IPS DF 6.9 (cell line): ENCODE measurements around the gene USP36.
"Not testable (repeated sequence)": the region's sequence is repeated elsewhere in the genome, so short reads cannot be mapped to it uniquely, and the experiment has no call there.

Source experiments
- DNase-seq: peaks from one replicate; pipeline ENCODE4 v3.0.0-alpha.2; 2013; ENCODE audit warnings: low read depth, low spot score
- H3K27ac ChIP-seq: one replicate; pipeline ENCODE4 v1.5.1; 2013; ENCODE audit warnings: low read length, control low read depth
- H3K27me3 ChIP-seq: 2 replicates; pipeline ENCODE4 v1.6.1; 2013; ENCODE audit warnings: mild to moderate bottlenecking, low read length; ENCODE audit not compliant: control insufficient read depth, insufficient read depth
- H3K36me3 ChIP-seq: 2 replicates; pipeline ENCODE4 v1.6.1; 2013; ENCODE audit warnings: low read length; ENCODE audit not compliant: control insufficient read depth, insufficient read depth
- H3K4me1 ChIP-seq: 2 replicates; pipeline ENCODE4 v1.6.1; 2013; ENCODE audit warnings: low read length; ENCODE audit not compliant: control insufficient read depth, insufficient read depth
- H3K4me3 ChIP-seq: 2 replicates; pipeline ENCODE4 v1.5.1; 2013; ENCODE audit warnings: mild to moderate bottlenecking, low read length
- H3K9me3 ChIP-seq: 2 replicates; pipeline ENCODE4 v1.6.1; 2013; ENCODE audit warnings: low read length, inconsistent platforms; ENCODE audit not compliant: control insufficient read depth, insufficient read depth
- WGBS: extraction: QIAGEN DNeasy Blood & Tissue Kit; methylation state at CpG from one replicate; pipeline ENCODE4 v1.1.7; 2013; ENCODE audit warnings: mixed read lengths, missing lambda C conversion rate; ENCODE audit not compliant: insufficient read length, insufficient coverage; 5-methylcytosine and 5-hydroxymethylcytosine counted together

Gene USP36

GRCh38 chr17:78781893-78782304, 58.7 kb downstream of the USP36 start, which contains the start of gene CYTH1:
TSS of gene CYTH1 (minus strand) at chr17:78782273. CDS start at chr17:78782223, 50 bp downstream.
- Histone ChIP-seq H3K27ac (no peak within 1 kb of the TSS), H3K4me3 (peak within 1 kb of the TSS; percentile 99), H3K9me3 (no peaks in the 10 kb centered on the region), H3K27me3 (no peaks in the 10 kb centered on the region), H3K36me3 (peaks cover 4% of the 10 kb centered on the region; the same call in 1 of the 2 replicates), H3K4me1 (no peaks in the 10 kb centered on the region)
- DNase-seq: no peak
- no CpG with 5 or more reads among the region's 64 CpGs for WGBS

DNA sequence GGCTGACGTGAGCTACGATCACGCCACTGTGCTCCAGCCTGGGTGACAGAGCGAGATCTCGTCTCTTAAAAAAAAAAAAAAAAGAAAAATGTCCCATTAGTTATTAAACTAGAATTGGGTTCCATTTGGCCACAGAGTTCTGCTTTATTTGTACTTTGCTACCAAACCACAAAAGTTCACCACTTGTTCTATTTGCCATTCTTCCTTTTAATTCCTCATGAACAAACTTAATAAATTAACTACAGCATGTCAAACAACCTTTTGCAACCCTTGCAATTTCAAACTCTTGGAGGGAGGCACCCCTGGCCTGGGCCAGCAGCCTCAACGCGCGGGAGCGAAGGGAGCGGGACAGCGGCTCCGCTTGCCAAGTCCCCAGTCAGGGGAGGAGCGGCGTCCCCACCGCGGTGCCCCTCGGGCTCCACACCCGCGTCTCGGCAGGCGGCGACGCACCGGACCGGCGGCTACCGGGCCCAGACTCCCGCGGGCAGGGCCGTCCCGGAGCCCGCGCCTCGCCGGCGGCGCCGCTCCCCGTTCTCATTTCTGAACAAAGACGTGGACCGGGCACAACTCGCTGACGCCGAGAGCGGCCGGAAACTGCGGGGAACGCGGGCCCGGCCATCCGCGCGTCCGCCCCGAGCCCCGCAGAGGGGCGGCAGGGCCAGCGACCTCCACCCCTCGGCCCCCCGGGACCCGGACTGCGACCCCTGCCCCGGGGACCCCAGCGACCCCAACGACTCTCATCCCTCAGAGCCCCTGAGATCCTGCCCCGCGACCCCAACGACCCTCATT, 59.3 kb downstream of the USP36 start:
- Histone ChIP-seq H3K27ac (no peak overlapping the region), H3K4me3 (peak overlapping the region; percentile 99), H3K4me1 (no peaks in the 10 kb centered on the region), H3K27me3 (no peaks in the 10 kb centered on the region), H3K9me3 (no peaks in the 10 kb centered on the region), H3K36me3 (peaks cover 4% of the 10 kb centered on the region; the same call in 1 of the 2 replicates)
- no peak for DNase-seq
- WGBS: no CpG with 5 or more reads among the region's 68 CpGs

- Histone ChIP-seq H3K27me3 (no peaks in the 10 kb centered on the region), H3K4me1 (no peaks in the 10 kb centered on the region), H3K9me3 (no peaks in the 10 kb centered on the region), H3K4me3 (no peak overlapping the region), H3K36me3 (peaks cover 4% of the 10 kb centered on the region; the same call in 1 of the 2 replicates), H3K27ac (no peak overlapping the region)
- DNase-seq: no peak
- WGBS: no CpG with 5 or more reads among the region's 6 CpGs
These were observed 60.3 kb downstream of the USP36 start for GRCh38 chr17:78780335-78780734.

- H3K36me3 ChIP-seq: peaks cover 4% of the 10 kb centered on the region; the same call in 1 of the 2 replicates
- no CpG with 5 or more reads among the region's 3 CpGs for WGBS
- DNase-seq: no peak
- no peaks in the 10 kb centered on the region for H3K9me3 ChIP-seq
- no peak overlapping the region for H3K4me3 ChIP-seq
- H3K27ac ChIP-seq: no peak overlapping the region
- peaks cover 1% of the 10 kb centered on the region; the same call in 1 of the 2 replicates for H3K4me1 ChIP-seq
- H3K27me3 ChIP-seq: no peaks in the 10 kb centered on the region
These were observed 60.8 kb downstream of the USP36 start for GRCh38 chr17:78779850-78780249.

DNA sequence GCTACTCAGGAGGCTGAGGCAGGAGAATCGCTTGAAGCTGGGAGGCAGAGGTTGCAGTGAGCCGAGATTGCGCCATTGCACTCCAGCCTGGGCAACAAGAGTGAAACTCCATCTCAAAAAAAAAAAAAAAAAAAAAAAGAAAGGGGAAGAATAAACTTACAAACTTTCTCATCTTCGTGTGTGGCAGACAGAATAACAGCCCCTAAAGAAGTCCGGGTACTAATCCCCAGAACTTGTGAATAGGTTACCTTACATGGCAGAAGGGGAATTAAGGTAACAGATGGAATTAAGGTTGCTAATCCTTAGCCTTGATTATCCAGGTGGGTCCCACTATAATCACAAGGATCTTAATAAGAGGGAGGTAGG, 61.3 kb downstream of the USP36 start:
- H3K4me3 ChIP-seq, H3K36me3 ChIP-seq, H3K9me3 ChIP-seq, H3K4me1 ChIP-seq, H3K27me3 ChIP-seq, DNase-seq, H3K27ac ChIP-seq: not testable (repeated sequence)
- no CpG with 5 or more reads among the region's 5 CpGs for WGBS

- Histone ChIP-seq H3K9me3 (no peaks in the 10 kb centered on the region), H3K36me3 (peaks cover 4% of the 10 kb centered on the region; the same call in 1 of the 2 replicates), H3K27me3 (no peaks in the 10 kb centered on the region), H3K27ac (no peak overlapping the region), H3K4me3 (no peak overlapping the region), H3K4me1 (peaks cover 2% of the 10 kb centered on the region; the same call in 1 of the 2 replicates)
- DNase-seq: no peak
- no CpG with 5 or more reads among the region's 4 CpGs for WGBS
These were observed 62.7 kb downstream of the USP36 start for GRCh38 chr17:78777881-78778280.

DNA sequence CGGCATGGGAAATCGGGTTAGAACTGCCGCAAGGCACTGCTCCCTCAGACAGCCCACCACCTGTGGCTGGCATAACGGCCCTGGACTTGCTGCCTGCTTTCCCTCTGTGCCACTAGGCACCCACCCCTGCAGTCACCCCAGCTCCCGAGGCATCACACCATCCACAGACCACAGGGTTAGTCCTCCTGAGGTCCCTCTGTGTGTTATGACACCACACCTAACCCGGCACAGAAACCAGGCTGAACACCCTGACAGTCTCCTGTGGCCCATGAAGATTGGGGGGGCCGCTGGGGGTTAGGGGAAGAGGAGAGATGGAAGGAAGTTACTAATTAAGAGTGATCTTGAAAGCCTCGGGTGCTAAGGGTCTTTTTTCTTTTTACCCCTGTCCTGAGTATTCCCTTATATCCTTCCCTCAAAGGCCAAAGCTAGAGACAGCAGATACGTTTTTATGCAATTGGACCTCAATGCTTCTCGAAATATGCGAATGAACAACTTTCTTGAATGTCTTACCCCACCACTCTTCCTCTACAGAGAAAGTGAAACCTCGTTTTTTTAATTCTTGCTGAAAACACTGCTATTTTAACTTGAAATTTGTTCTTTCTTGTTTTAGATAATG, 65.5 kb downstream of the USP36 start:
- H3K4me3 ChIP-seq: no peak overlapping the region
- no peaks in the 10 kb centered on the region for H3K27me3 ChIP-seq
- no peak overlapping the region for H3K27ac ChIP-seq
- H3K9me3 ChIP-seq: no peaks in the 10 kb centered on the region
- DNase-seq: no peak
- no peaks in the 10 kb centered on the region for H3K36me3 ChIP-seq
- H3K4me1 ChIP-seq: peaks cover 2% of the 10 kb centered on the region; the same call in 1 of the 2 replicates
- no CpG with 5 or more reads among the region's 12 CpGs for WGBS

DNA sequence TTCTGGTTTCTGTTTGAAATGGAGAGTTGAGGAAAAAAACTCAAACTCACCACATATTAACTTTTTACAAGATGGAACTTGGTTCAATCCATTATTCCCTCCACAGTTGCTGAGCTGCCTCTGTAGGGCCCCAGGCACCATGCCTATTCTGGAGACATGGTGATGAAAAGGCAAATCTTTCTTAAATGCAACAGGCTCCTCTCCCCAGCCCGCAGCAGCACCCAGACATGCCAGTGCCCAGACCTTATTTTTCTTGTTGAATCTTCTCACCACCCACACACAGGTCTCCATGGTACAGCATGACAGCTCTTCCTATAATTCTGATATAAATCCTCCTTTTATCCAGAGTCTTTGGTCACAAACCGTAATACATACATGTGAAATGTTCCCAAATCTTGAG, 66.2 kb downstream of the USP36 start:
- H3K36me3 ChIP-seq: no peaks in the 10 kb centered on the region
- no CpG with 5 or more reads among the region's 2 CpGs for WGBS
- peaks cover 2% of the 10 kb centered on the region; the same call in 1 of the 2 replicates for H3K4me1 ChIP-seq
- H3K27ac ChIP-seq: no peak overlapping the region
- DNase-seq: no peak
- H3K4me3 ChIP-seq: no peak overlapping the region
- no peaks in the 10 kb centered on the region for H3K27me3 ChIP-seq
- no peaks in the 10 kb centered on the region for H3K9me3 ChIP-seq

DNA sequence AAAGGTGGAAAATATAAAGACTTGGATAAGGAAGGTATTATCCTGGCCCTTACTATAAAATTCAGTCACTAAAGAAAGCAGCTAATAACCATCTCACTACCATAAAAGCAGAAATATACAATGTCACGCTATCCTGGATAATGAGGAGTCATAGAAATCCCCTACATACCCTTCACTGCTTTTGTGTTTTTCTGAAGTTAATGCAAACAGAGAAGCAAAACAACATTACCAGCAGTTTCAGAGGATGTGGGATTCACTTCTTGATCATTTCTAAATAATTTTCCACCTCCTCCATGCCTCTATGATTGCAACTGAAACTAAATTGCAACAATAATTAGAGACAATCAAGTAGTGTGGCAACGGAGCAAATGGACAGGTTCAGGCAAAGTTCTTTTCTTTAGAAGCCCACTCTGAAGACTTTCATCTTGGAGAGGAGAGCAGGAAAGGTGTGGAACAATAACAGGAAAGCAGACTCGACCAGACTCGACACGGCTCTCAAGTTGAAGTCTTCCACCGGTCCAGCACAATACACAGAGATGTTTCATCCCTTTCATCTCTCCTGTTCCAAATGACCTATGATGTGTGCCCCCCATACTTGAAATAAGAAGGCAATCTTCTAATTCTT, 68.7 kb downstream of the USP36 start:
- H3K27ac ChIP-seq: no peak overlapping the region
- H3K9me3 ChIP-seq: no peaks in the 10 kb centered on the region
- H3K27me3 ChIP-seq: no peaks in the 10 kb centered on the region
- H3K36me3 ChIP-seq: no peaks in the 10 kb centered on the region
- DNase-seq: no peak
- WGBS: no CpG with 5 or more reads among the region's 6 CpGs
- peaks cover 2% of the 10 kb centered on the region; the same call in 1 of the 2 replicates for H3K4me1 ChIP-seq
- H3K4me3 ChIP-seq: no peak overlapping the region

GRCh38 chr17:78769196-78769773, 71.3 kb downstream of the USP36 start:
- Histone ChIP-seq H3K36me3 (no peaks in the 10 kb centered on the region), H3K27me3 (no peaks in the 10 kb centered on the region), H3K9me3 (no peaks in the 10 kb centered on the region), H3K4me1 (no peaks in the 10 kb centered on the region), H3K27ac (no peak overlapping the region), H3K4me3 (no peak overlapping the region)
- WGBS: no CpG with 5 or more reads among the region's 7 CpGs
- DNase-seq: no peak
